ENCODE results near the gene HNRNPUL2. TPM values are rescaled to one million over a fixed set of nuclear protein-coding genes. Genes with fewer than 3 reads are reported as not detected.
A peak's percentile ranks its signal among the peaks of the same experiment; 100 is the strongest.

HNRNPUL2 gene
- total RNA-seq, 1 experiment from 2014 or later = 43.5 TPM

DNA sequence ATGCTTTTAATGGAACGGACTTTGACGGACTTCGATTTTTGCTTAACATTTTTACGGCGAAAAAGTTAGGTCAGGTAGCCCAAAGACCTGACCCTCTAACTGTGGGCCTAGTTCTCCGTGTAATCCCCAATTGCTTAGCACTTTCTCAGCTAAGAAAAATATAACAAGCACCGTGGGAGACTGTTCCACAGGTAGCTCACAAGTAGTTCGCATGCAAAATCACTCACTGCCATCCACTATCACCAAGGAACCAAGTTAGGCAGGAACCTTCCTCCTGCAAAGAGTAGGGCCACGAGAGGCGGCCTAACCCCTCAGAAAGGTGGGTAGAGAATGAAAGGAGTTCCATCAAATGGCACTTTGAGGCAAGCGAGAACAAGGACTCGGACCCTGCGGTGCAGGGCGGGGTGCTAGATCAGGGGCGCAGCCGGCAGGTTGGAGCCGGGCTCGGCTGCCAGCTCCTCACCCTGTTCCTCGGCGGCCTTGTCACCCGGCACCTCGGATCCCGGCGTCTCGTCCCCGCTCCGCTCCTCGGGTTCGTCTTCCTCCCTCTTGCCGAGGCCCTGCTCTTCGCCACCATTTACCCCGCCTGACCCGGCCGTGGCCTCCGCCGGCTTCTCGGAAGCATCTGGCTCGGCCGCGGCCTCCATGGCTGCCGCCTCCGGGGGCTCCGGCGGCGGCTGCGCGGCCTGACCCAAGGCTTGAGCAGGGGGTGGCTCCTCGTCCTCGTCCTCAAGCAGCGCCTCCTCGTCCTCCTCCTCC, 922 bp downstream of the HNRNPUL2 start:
- no peaks in the 10 kb centered on the region for H4K20me1 ChIP-seq (ENCODE audit: control insufficient read depth, insufficient read depth, insufficient read length)
- TF ChIP-seq, protein P1, sequence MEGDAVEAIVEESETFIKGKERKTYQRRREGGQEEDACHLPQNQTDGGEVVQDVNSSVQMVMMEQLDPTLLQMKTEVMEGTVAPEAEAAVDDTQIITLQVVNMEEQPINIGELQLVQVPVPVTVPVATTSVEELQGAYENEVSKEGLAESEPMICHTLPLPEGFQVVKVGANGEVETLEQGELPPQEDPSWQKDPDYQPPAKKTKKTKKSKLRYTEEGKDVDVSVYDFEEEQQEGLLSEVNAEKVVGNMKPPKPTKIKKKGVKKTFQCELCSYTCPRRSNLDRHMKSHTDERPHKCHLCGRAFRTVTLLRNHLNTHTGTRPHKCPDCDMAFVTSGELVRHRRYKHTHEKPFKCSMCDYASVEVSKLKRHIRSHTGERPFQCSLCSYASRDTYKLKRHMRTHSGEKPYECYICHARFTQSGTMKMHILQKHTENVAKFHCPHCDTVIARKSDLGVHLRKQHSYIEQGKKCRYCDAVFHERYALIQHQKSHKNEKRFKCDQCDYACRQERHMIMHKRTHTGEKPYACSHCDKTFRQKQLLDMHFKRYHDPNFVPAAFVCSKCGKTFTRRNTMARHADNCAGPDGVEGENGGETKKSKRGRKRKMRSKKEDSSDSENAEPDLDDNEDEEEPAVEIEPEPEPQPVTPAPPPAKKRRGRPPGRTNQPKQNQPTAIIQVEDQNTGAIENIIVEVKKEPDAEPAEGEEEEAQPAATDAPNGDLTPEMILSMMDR (conservative IDR thresholded peaks at IDR 0.05) = no peak
- peaks cover 30% of the 10 kb centered on the region for H3K79me2 ChIP-seq (ENCODE audit: insufficient read depth, low read length)

More for the DNA sequence above, 922 bp downstream of the HNRNPUL2 start:
- Histone ChIP-seq H4K91ac (ENCODE audit: insufficient read length, low read depth, low read length) (no peak overlapping the region), H2AK5ac (ENCODE audit: insufficient read length, low read length) (no peak overlapping the region), H3K14ac (ENCODE audit: insufficient read depth, low read length) (peak overlapping the region; percentile 77), H3K9ac (ENCODE audit: extremely low read depth, insufficient read length, low read length) (peak overlapping the region; percentile 94), H3K4ac (ENCODE audit: low read depth, low read length) (no peak overlapping the region), H3K79me1 (ENCODE audit: insufficient read depth, low read depth, low read length, poor library complexity, severe bottlenecking) (peaks cover 6% of the 10 kb centered on the region), H3K23me2 (ENCODE audit: insufficient read length, low read depth, low read length, poor library complexity, severe bottlenecking) (peaks cover 25% of the 10 kb centered on the region), H3K4me2 (ENCODE audit: insufficient read depth, insufficient read length, low read length) (peak overlapping the region; percentile 99), H4K8ac (replicated peaks; ENCODE audit: insufficient read length, low read depth, low read length) (no peak overlapping the region), H2AFZ (ENCODE audit: low read length) (no peak overlapping the region), H3K18ac (ENCODE audit: insufficient read length, low read depth, low read length) (no peak overlapping the region), H2BK5ac (ENCODE audit: insufficient read length, low read length) (no peak overlapping the region), H3K23ac (ENCODE audit: insufficient read length, low read depth, low read length) (no peak overlapping the region), H2BK12ac (ENCODE audit: insufficient read length, low read depth, low read length) (no peak overlapping the region), H2BK20ac (ENCODE audit: low read depth, low read length, poor library complexity, severe bottlenecking) (no peak overlapping the region), H3K9me3 (ENCODE audit: control insufficient read depth, low read depth, low read length) (no peaks in the 10 kb centered on the region), H2BK15ac (ENCODE audit: low read depth, low read length) (no peak overlapping the region), H3K27ac (ENCODE audit: insufficient read length, low read depth, low read length) (peak overlapping the region; percentile 96), H2BK120ac (ENCODE audit: low read depth, low read length, poor library complexity, severe bottlenecking) (no peak overlapping the region), H3K27me3 (ENCODE audit: insufficient read depth, low read length) (no peaks in the 10 kb centered on the region), H3T11ph (ENCODE audit: low read length) (no peak overlapping the region), H3K56ac (ENCODE audit: insufficient read length, low read depth, low read length) (no peak overlapping the region), H3K4me1 (ENCODE audit: insufficient read depth, low read length) (no peaks in the 10 kb centered on the region), H4K5ac (ENCODE audit: insufficient read length, low read depth, low read length) (no peak overlapping the region)
- peak overlapping the region; percentile 89 to 95 for H3K4me3 Mint-ChIP-seq
- peak overlapping the region in 2 of 3 experiments; percentile 87 to 92; a peak in 5 of 7 replicates for H3K27ac Mint-ChIP-seq
- peaks cover 20 to 27% of the 10 kb centered on the region in 2 experiments for H3K4me1 Mint-ChIP-seq
- no peaks in the 10 kb centered on the region for H3K27me3 Mint-ChIP-seq (ENCODE audit: low read depth)
- no CpG with 5 or more reads among the region's 51 CpGs for WGBS (ENCODE audit: extremely low coverage, insufficient read length, low lambda C conversion rate)
- H3K36me3 Mint-ChIP-seq (ENCODE audit: insufficient read depth in 1 of 3, low read depth in 3 of 3) = peaks cover 33 to 53% (median 47%) of the 10 kb centered on the region in 3 experiments
- no peak for DNase-seq
- no peaks in the 10 kb centered on the region for H3K9me3 Mint-ChIP-seq

Measured in H9 (cell line).